WTC11 (cell line): ENCODE measurements around the gene LSP1. TPM values are rescaled to one million over a fixed set of nuclear protein-coding genes. Genes with fewer than 3 reads are reported as not detected.

Experiments
- ATAC-seq: fragments of 200-7000 bp; cut with Tn5 transposase; 2 replicates; pipeline ENCODE4 v1.10.0; 2021; ENCODE audit warnings: mild to moderate bottlenecking, moderate library complexity
- CTCF ChIA-PET: fragments of 300-600 bp; sonication (Branson Sonifier 250); formaldehyde crosslinking; loops from one replicate; lab custom pipeline; 2021; ENCODE audit warnings: antibody characterized with exemption; lab: Charles Lee
- POLR2A ChIA-PET: fragments of 350-600 bp; sonication (Branson Sonifier 250); formaldehyde crosslinking; loops from one replicate; lab custom pipeline; 2021; ENCODE audit warnings: antibody characterized with exemption; lab: Charles Lee
- DNase-seq: peaks from one replicate; pipeline ENCODE4 v3.0.0; 2021; ENCODE audit warnings: low spot score
- H3K27ac Mint-ChIP-seq: 2 replicates; pipeline ENCODE4 v1.8.0; 2021; ENCODE audit warnings: mixed read lengths
- H3K27me3 Mint-ChIP-seq: 2 replicates; pipeline ENCODE4 v1.8.0; 2021; ENCODE audit warnings: low read depth, mild to moderate bottlenecking, moderate library complexity, mixed read lengths
- H3K36me3 Mint-ChIP-seq: 2 replicates; pipeline ENCODE4 v1.8.0; 2021; ENCODE audit warnings: mixed read lengths
- H3K4me1 Mint-ChIP-seq: 2 replicates; pipeline ENCODE4 v1.8.0; 2022; ENCODE audit warnings: mixed read lengths
- H3K4me3 Mint-ChIP-seq: 2 replicates; pipeline ENCODE4 v1.8.0; 2021; ENCODE audit warnings: mild to moderate bottlenecking, moderate library complexity, mixed read lengths
- H3K9me3 Mint-ChIP-seq: 2 replicates; pipeline ENCODE4 v1.8.0; 2021; ENCODE audit warnings: mixed read lengths
- ATF2 ChIP-seq: sonication (generic); formaldehyde crosslinking; IDR thresholded peaks from 2 replicates; pipeline ENCODE4 v1.8.1; 2022; ENCODE audit warnings: low read depth, missing genetic modification reagents, borderline replicate concordance
- CREB1 ChIP-seq: sonication (generic); formaldehyde crosslinking; IDR thresholded peaks from 2 replicates; pipeline ENCODE4 v1.8.0; 2023; ENCODE audit warnings: mild to moderate bottlenecking, missing genetic modification reagents
- E2F5 ChIP-seq: sonication (generic); formaldehyde crosslinking; IDR thresholded peaks from 2 replicates; pipeline ENCODE4 v1.8.1; 2022; ENCODE audit warnings: mild to moderate bottlenecking, moderate library complexity, missing genetic modification reagents
- EMX1 ChIP-seq: fragments of 250-450 bp; sonication (Bioruptor Pico); IDR thresholded peaks from 2 replicates; pipeline ENCODE4 v1.8.0; 2021; ENCODE audit warnings: mild to moderate bottlenecking
- ESRRA ChIP-seq: sonication (generic); formaldehyde crosslinking; IDR thresholded peaks from 2 replicates; pipeline ENCODE4 v1.8.1; 2022; ENCODE audit warnings: mild to moderate bottlenecking, missing genetic modification reagents, borderline replicate concordance
- ETV6 ChIP-seq: sonication (generic); formaldehyde crosslinking; IDR thresholded peaks from 2 replicates; pipeline ENCODE4 v1.8.1; 2022; ENCODE audit warnings: mild to moderate bottlenecking, missing genetic modification reagents
- FOXP1 ChIP-seq: sonication (generic); formaldehyde crosslinking; IDR thresholded peaks from 2 replicates; pipeline ENCODE4 v1.8.0; 2022; ENCODE audit warnings: missing genetic modification reagents, mild to moderate bottlenecking, moderate library complexity, borderline replicate concordance
- MXD4 ChIP-seq: fragments of 250-450 bp; sonication (Bioruptor Pico); IDR thresholded peaks from 2 replicates; pipeline ENCODE4 v1.8.0; 2021; ENCODE audit warnings: mild to moderate bottlenecking, moderate library complexity, borderline replicate concordance
- MYBL2 ChIP-seq: sonication (generic); formaldehyde crosslinking; IDR thresholded peaks from 2 replicates; pipeline ENCODE4 v1.8.1; 2023; ENCODE audit warnings: mild to moderate bottlenecking, moderate library complexity, missing genetic modification reagents
- NFYB ChIP-seq: sonication (generic); formaldehyde crosslinking; conservative IDR thresholded peaks from 2 replicates; pipeline ENCODE4 v1.8.0; 2022; ENCODE audit warnings: low read depth, missing genetic modification reagents
- PRDM15 ChIP-seq: sonication (generic); formaldehyde crosslinking; IDR thresholded peaks from 2 replicates; pipeline ENCODE4 v1.8.0; 2022; ENCODE audit warnings: missing genetic modification reagents
- TCF7 ChIP-seq: sonication (generic); formaldehyde crosslinking; IDR thresholded peaks from 2 replicates; pipeline ENCODE4 v1.8.0; 2022; ENCODE audit warnings: mild to moderate bottlenecking, low read depth, missing genetic modification reagents, moderate library complexity
- ZNF396 ChIP-seq: fragments of 250-450 bp; sonication (Bioruptor Pico); IDR thresholded peaks from 2 replicates; pipeline ENCODE4 v1.8.0; 2021; ENCODE audit warnings: mild to moderate bottlenecking, moderate library complexity, borderline replicate concordance
- ZNF425 ChIP-seq: fragments of 250-450 bp; sonication (Bioruptor Pico); conservative IDR thresholded peaks from 2 replicates; pipeline ENCODE4 v1.9.0; 2021; ENCODE audit warnings: mild to moderate bottlenecking
- ZSCAN18 ChIP-seq: fragments of 250-450 bp; sonication (Bioruptor Pico); IDR thresholded peaks from 2 replicates; pipeline ENCODE4 v2.1.2; 2022; ENCODE audit warnings: mild to moderate bottlenecking, moderate library complexity
- total RNA-seq: library from RNA; stranded (reverse); gene quantifications from 3 replicates; pipeline ENCODE4 v1.2.3, GENCODE V29; 2021

LSP1 gene
- total RNA-seq, 1 experiment from 2014 or later = 0.77 TPM

- H3K4me1 Mint-ChIP-seq = 0 out of 2 replicates have a peak, but pooled peaks cover 2% of the 10 kb centered on the region
- no peak for ATAC-seq
- TF ChIP-seq ZNF425 (CRISPR knock-in tag) = no peak
- TF ChIP-seq ETV6 (CRISPR knock-in tag) = no peak
- no peak for TF ChIP-seq NFYB
- no peak for TF ChIP-seq TCF7 (CRISPR knock-in tag)
- no peak for TF ChIP-seq ZSCAN18 (CRISPR knock-in tag)
- no peak for TF ChIP-seq E2F5 (CRISPR knock-in tag)
- no peak for TF ChIP-seq ATF2 (CRISPR knock-in tag)
- no peak for TF ChIP-seq MYBL2 (CRISPR knock-in tag)
- TF ChIP-seq EMX1 (CRISPR knock-in tag) = no peak
- no peak for TF ChIP-seq ZNF396 (CRISPR knock-in tag)
- no peak for TF ChIP-seq MXD4 (CRISPR knock-in tag)
- no peak for TF ChIP-seq FOXP1 (CRISPR knock-in tag)
- TF ChIP-seq ESRRA (CRISPR knock-in tag) = no peak
- TF ChIP-seq PRDM15 (CRISPR knock-in tag) = no peak
- TF ChIP-seq CREB1 (CRISPR knock-in tag) = no peak
- TF ChIP-seq, all 79 proteins: peak for 0
- no peaks in the 10 kb centered on the region for H3K36me3 Mint-ChIP-seq
- H3K27ac Mint-ChIP-seq = no peak overlapping the region
- ChIA-PET CTCF (interaction anchor here (0.9 to 7.8 kb wide), 10 partner anchors 11 to 314 kb away, joined by 3 to 190 read pairs (median 10); no protein-coding TSS in a partner anchor), POLR2A (no interaction called here)
- H3K9me3 Mint-ChIP-seq = no peaks in the 10 kb centered on the region
- no peak for DNase-seq
- peaks cover 5% of the 10 kb centered on the region for H3K27me3 Mint-ChIP-seq
- no peak overlapping the region for H3K4me3 Mint-ChIP-seq
Measured at GRCh38 chr11:1836011-1836945, 16.6 kb upstream of the LSP1 start.
